WTC11 (cell line): ENCODE measurements around the gene ACYP2. TPM values are rescaled to one million over a fixed set of nuclear protein-coding genes. Genes with fewer than 3 reads are reported as not detected.

Experiments
- ATAC-seq: fragments of 200-7000 bp; cut with Tn5 transposase; 2 replicates; pipeline ENCODE4 v1.10.0; 2021; ENCODE audit warnings: mild to moderate bottlenecking, moderate library complexity
- CTCF ChIA-PET: fragments of 300-600 bp; sonication (Branson Sonifier 250); formaldehyde crosslinking; loops from one replicate; lab custom pipeline; 2021; ENCODE audit warnings: antibody characterized with exemption; lab: Charles Lee
- POLR2A ChIA-PET: fragments of 350-600 bp; sonication (Branson Sonifier 250); formaldehyde crosslinking; loops from one replicate; lab custom pipeline; 2021; ENCODE audit warnings: antibody characterized with exemption; lab: Charles Lee
- DNase-seq: peaks from one replicate; pipeline ENCODE4 v3.0.0; 2021; ENCODE audit warnings: low spot score
- H3K27ac Mint-ChIP-seq: 2 replicates; pipeline ENCODE4 v1.8.0; 2021; ENCODE audit warnings: mixed read lengths
- H3K27me3 Mint-ChIP-seq: 2 replicates; pipeline ENCODE4 v1.8.0; 2021; ENCODE audit warnings: low read depth, mild to moderate bottlenecking, moderate library complexity, mixed read lengths
- H3K36me3 Mint-ChIP-seq: 2 replicates; pipeline ENCODE4 v1.8.0; 2021; ENCODE audit warnings: mixed read lengths
- H3K4me1 Mint-ChIP-seq: 2 replicates; pipeline ENCODE4 v1.8.0; 2022; ENCODE audit warnings: mixed read lengths
- H3K4me3 Mint-ChIP-seq: 2 replicates; pipeline ENCODE4 v1.8.0; 2021; ENCODE audit warnings: mild to moderate bottlenecking, moderate library complexity, mixed read lengths
- H3K9me3 Mint-ChIP-seq: 2 replicates; pipeline ENCODE4 v1.8.0; 2021; ENCODE audit warnings: mixed read lengths
- ATF1 ChIP-seq: sonication (generic); formaldehyde crosslinking; IDR thresholded peaks from 2 replicates; pipeline ENCODE4 v1.8.1; 2023; ENCODE audit warnings: mild to moderate bottlenecking, moderate library complexity, missing genetic modification reagents
- E2F1 ChIP-seq: sonication (generic); formaldehyde crosslinking; IDR thresholded peaks from 2 replicates; pipeline ENCODE4 v1.8.0; 2022; ENCODE audit warnings: mild to moderate bottlenecking, missing genetic modification reagents
- ELF4 ChIP-seq: sonication (generic); formaldehyde crosslinking; IDR thresholded peaks from 2 replicates; pipeline ENCODE4 v1.8.1; 2022; ENCODE audit warnings: low read depth, mild to moderate bottlenecking, moderate library complexity, missing genetic modification reagents
- ESRRA ChIP-seq: sonication (generic); formaldehyde crosslinking; IDR thresholded peaks from 2 replicates; pipeline ENCODE4 v1.8.1; 2022; ENCODE audit warnings: mild to moderate bottlenecking, missing genetic modification reagents, borderline replicate concordance
- ETV6 ChIP-seq: sonication (generic); formaldehyde crosslinking; IDR thresholded peaks from 2 replicates; pipeline ENCODE4 v1.8.1; 2022; ENCODE audit warnings: mild to moderate bottlenecking, missing genetic modification reagents
- KAT7 ChIP-seq: sonication (generic); formaldehyde crosslinking; IDR thresholded peaks from 2 replicates; pipeline ENCODE4 v1.8.1; 2023; ENCODE audit warnings: missing genetic modification reagents, mild to moderate bottlenecking, borderline replicate concordance
- NR2C2 ChIP-seq: sonication (generic); formaldehyde crosslinking; IDR thresholded peaks from 2 replicates; pipeline ENCODE4 v1.8.0; 2022; ENCODE audit warnings: mild to moderate bottlenecking, missing genetic modification reagents
- OVOL2 ChIP-seq: fragments of 250-450 bp; sonication (Bioruptor Pico); IDR thresholded peaks from 2 replicates; pipeline ENCODE4 v1.9.0; 2021; ENCODE audit warnings: mild to moderate bottlenecking, borderline replicate concordance
- PRRX2 ChIP-seq: fragments of 250-450 bp; sonication (Bioruptor Pico); IDR thresholded peaks from 2 replicates; pipeline ENCODE4 v1.8.0; 2021; ENCODE audit warnings: mild to moderate bottlenecking
- SOX15 ChIP-seq: fragments of 250-450 bp; sonication (Bioruptor Pico); IDR thresholded peaks from 2 replicates; pipeline ENCODE4 v1.9.0; 2021; ENCODE audit warnings: mild to moderate bottlenecking
- ZNF138 ChIP-seq: sonication (generic); formaldehyde crosslinking; conservative IDR thresholded peaks from 2 replicates; pipeline ENCODE4 v1.8.1; 2022; ENCODE audit warnings: mild to moderate bottlenecking, moderate library complexity, missing genetic modification reagents
- ZNF219 ChIP-seq: sonication (generic); formaldehyde crosslinking; IDR thresholded peaks from 2 replicates; pipeline ENCODE4 v1.8.0; 2023; ENCODE audit warnings: missing genetic modification reagents, mild to moderate bottlenecking, borderline replicate concordance
- ZNF232 ChIP-seq: sonication (generic); formaldehyde crosslinking; IDR thresholded peaks from 2 replicates; pipeline ENCODE4 v1.8.0; 2022; ENCODE audit warnings: mild to moderate bottlenecking, missing genetic modification reagents
- ZNF263 ChIP-seq: sonication (generic); formaldehyde crosslinking; IDR thresholded peaks from 2 replicates; pipeline ENCODE4 v1.8.1; 2022; ENCODE audit warnings: low read depth, mild to moderate bottlenecking, moderate library complexity, missing genetic modification reagents
- total RNA-seq: library from RNA; stranded (reverse); gene quantifications from 3 replicates; pipeline ENCODE4 v1.2.3, GENCODE V29; 2021
- TF ChIP-seq, protein P1 (sequence below): fragments of 200-600 bp; IDR thresholded peaks from 2 replicates; pipeline ENCODE4 v1.8.0; 2022; ENCODE audit warnings: antibody characterized with exemption
- TF ChIP-seq, protein P2 (sequence below): sonication (generic); formaldehyde crosslinking; IDR thresholded peaks from 2 replicates; pipeline ENCODE4 v1.8.1; 2023; ENCODE audit warnings: mild to moderate bottlenecking, missing genetic modification reagents
- TF ChIP-seq, protein P3 (sequence below): sonication (generic); formaldehyde crosslinking; IDR thresholded peaks from 2 replicates; pipeline ENCODE4 v1.8.1; 2023; ENCODE audit warnings: mild to moderate bottlenecking, missing genetic modification reagents, moderate library complexity

ACYP2 gene
- total RNA-seq, 1 experiment from 2014 or later, result 4.4 TPM

- no peaks in the 10 kb centered on the region for H3K36me3 Mint-ChIP-seq
- TF ChIP-seq ZNF263 (no peak), ZNF232 (CRISPR knock-in tag) (no peak), NR2C2 (no peak), ETV6 (CRISPR knock-in tag) (no peak), ZNF219 (no peak)
- ChIA-PET POLR2A (no interaction called here), CTCF (no interaction called here)
- no peak overlapping the region for H3K27ac Mint-ChIP-seq
- ATAC-seq, result no peak
- no peaks in the 10 kb centered on the region for H3K9me3 Mint-ChIP-seq
- H3K27me3 Mint-ChIP-seq, result peaks cover 5% of the 10 kb centered on the region; the same call in 1 of the 2 replicates
- no peak overlapping the region for H3K4me3 Mint-ChIP-seq
- no peak for DNase-seq
- H3K4me1 Mint-ChIP-seq, result no peaks in the 10 kb centered on the region
Observed at GRCh38 chr2:54306556-54306955, 191.1 kb downstream of the ACYP2 start.

- Mint-ChIP-seq H3K9me3 (no peaks in the 10 kb centered on the region), H3K4me1 (no peaks in the 10 kb centered on the region), H3K27ac (no peak overlapping the region), H3K36me3 (no peaks in the 10 kb centered on the region), H3K27me3 (no peaks in the 10 kb centered on the region; the same call in 1 of the 2 replicates), H3K4me3 (no peak overlapping the region)
- TF ChIP-seq NR2C2, result no peak
- TF ChIP-seq ATF1 (CRISPR knock-in tag), result no peak
- TF ChIP-seq SOX15 (CRISPR knock-in tag), result no peak
- DNase-seq, result no peak
- CTCF ChIA-PET, result no interaction called here
- no peak for ATAC-seq
- POLR2A ChIA-PET, result no interaction called here
Observed at GRCh38 chr2:54308186-54308585, 192.8 kb downstream of the ACYP2 start.

DNA sequence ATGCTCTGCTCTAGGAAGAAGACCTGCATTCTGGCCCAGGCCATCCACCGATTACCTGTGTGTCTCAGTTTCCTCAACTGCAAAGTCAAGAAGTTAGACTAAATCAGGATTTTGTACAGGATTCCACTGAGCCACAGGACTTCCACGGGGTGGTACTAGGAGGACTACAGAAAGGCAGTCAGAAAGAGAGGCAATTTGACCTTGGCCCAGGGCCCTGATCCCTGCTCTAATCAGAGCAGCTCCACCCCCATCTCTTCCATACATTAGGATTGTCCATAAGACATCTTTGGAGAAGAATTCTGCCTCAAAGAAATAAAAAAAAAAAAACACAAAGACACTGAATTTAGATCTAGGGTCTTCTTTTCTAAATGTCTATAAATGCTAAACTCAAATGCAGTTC is 193.4 kb downstream of the ACYP2 start:
- ATAC-seq, result no peak
- TF ChIP-seq KAT7, result no peak
- TF ChIP-seq OVOL2 (CRISPR knock-in tag), result no peak
- TF ChIP-seq, all 79 proteins: peak for 0
- POLR2A ChIA-PET, result no interaction called here
- H3K27ac Mint-ChIP-seq, result no peak overlapping the region
- no peaks in the 10 kb centered on the region for H3K4me1 Mint-ChIP-seq
- no peak for DNase-seq
- no peaks in the 10 kb centered on the region for H3K36me3 Mint-ChIP-seq
- H3K9me3 Mint-ChIP-seq, result no peaks in the 10 kb centered on the region
- no peaks in the 10 kb centered on the region; the same call in 1 of the 2 replicates for H3K27me3 Mint-ChIP-seq
- no peak overlapping the region for H3K4me3 Mint-ChIP-seq
- CTCF ChIA-PET, result no interaction called here

- Mint-ChIP-seq H3K4me3 (no peak overlapping the region), H3K4me1 (no peaks in the 10 kb centered on the region), H3K27ac (no peak overlapping the region), H3K9me3 (no peaks in the 10 kb centered on the region), H3K27me3 (no peaks in the 10 kb centered on the region; the same call in 1 of the 2 replicates), H3K36me3 (no peaks in the 10 kb centered on the region)
- POLR2A ChIA-PET, result no interaction called here
- ATAC-seq (no peak), DNase-seq (no peak)
- CTCF ChIA-PET, result no interaction called here
- TF ChIP-seq ESRRA (CRISPR knock-in tag) (no peak), ETV6 (CRISPR knock-in tag) (no peak), ZNF138 (no peak), PRRX2 (CRISPR knock-in tag) (no peak), E2F1 (CRISPR knock-in tag) (no peak), ELF4 (CRISPR knock-in tag) (no peak)
- TF ChIP-seq, protein P1, sequence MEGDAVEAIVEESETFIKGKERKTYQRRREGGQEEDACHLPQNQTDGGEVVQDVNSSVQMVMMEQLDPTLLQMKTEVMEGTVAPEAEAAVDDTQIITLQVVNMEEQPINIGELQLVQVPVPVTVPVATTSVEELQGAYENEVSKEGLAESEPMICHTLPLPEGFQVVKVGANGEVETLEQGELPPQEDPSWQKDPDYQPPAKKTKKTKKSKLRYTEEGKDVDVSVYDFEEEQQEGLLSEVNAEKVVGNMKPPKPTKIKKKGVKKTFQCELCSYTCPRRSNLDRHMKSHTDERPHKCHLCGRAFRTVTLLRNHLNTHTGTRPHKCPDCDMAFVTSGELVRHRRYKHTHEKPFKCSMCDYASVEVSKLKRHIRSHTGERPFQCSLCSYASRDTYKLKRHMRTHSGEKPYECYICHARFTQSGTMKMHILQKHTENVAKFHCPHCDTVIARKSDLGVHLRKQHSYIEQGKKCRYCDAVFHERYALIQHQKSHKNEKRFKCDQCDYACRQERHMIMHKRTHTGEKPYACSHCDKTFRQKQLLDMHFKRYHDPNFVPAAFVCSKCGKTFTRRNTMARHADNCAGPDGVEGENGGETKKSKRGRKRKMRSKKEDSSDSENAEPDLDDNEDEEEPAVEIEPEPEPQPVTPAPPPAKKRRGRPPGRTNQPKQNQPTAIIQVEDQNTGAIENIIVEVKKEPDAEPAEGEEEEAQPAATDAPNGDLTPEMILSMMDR, result no peak
- TF ChIP-seq, protein P2, sequence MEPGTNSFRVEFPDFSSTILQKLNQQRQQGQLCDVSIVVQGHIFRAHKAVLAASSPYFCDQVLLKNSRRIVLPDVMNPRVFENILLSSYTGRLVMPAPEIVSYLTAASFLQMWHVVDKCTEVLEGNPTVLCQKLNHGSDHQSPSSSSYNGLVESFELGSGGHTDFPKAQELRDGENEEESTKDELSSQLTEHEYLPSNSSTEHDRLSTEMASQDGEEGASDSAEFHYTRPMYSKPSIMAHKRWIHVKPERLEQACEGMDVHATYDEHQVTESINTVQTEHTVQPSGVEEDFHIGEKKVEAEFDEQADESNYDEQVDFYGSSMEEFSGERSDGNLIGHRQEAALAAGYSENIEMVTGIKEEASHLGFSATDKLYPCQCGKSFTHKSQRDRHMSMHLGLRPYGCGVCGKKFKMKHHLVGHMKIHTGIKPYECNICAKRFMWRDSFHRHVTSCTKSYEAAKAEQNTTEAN (CRISPR knock-in tag), result no peak
- TF ChIP-seq, protein P3, sequence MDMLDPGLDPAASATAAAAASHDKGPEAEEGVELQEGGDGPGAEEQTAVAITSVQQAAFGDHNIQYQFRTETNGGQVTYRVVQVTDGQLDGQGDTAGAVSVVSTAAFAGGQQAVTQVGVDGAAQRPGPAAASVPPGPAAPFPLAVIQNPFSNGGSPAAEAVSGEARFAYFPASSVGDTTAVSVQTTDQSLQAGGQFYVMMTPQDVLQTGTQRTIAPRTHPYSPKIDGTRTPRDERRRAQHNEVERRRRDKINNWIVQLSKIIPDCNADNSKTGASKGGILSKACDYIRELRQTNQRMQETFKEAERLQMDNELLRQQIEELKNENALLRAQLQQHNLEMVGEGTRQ, result no peak
Observed at GRCh38 chr2:54310311-54310710, 194.9 kb downstream of the ACYP2 start.
